Measurements from ENCODE around the gene GOLGA6L7.
A peak's percentile ranks its signal among the peaks of the same experiment; 100 is the strongest.
"Not testable (repeated sequence)": the region's sequence is repeated elsewhere in the genome, so short reads cannot be mapped to it uniquely, and the experiment has no call there.

GOLGA6L7 gene, protein sequence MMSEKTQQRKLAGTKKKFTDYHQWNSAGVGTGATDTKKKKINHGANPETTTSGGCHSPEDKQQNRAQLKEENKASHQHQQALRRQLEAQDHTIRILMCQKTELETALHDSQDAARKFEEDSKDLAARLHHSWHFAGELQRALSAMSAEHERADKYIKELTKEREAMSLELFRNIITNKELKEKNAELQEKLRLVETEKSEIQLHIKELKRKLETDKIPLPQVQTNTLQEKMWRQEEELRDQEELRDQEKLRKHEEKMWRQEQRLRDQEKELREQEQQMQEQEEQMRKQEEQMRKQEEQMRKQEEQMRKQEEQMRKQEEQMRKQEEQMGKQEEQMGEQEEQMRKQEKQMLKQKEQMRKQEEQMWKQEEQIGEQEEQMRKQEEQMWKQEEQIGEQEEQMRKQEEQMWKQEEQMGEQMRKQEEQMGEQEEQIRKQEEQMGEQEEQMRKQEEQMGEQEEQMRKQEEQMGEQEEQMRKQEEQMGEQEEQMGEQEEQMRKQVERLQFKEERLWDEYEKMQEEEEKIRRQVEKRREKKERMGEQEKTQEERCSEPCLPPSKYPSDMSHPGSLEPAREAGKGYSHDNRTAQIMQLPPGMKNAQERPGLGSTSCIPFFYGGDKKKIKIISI

DNA sequence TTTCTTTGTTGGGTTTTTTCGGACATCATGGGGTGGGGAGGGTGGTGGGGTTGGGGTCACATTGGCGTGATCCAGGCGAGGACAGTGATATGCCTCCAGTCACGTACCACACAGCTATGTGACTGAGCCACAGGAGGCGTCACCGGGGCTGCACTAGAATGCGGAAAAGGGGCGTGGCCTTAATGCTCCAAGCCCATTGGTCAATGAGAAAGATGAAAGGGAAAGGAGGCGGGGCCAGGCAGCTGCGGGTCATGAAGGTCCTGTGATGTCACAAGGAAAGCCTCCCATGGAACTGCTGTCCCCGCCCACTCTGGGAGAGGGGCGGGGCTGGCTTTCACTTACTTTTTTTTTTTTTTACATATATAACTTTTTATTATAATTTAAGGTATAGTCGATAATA is at the start of gene GOLGA6L7:
Gene GOLGA6L7, minus strand, starts transcription at position 124 of the 400 bp plus-strand sequence. Its CDS starts 95 bp downstream, at position 29.
- FAIRE-seq; DNase-seq (ENCODE audit: insufficient read length, low spot score): not testable (repeated sequence)

DNA sequence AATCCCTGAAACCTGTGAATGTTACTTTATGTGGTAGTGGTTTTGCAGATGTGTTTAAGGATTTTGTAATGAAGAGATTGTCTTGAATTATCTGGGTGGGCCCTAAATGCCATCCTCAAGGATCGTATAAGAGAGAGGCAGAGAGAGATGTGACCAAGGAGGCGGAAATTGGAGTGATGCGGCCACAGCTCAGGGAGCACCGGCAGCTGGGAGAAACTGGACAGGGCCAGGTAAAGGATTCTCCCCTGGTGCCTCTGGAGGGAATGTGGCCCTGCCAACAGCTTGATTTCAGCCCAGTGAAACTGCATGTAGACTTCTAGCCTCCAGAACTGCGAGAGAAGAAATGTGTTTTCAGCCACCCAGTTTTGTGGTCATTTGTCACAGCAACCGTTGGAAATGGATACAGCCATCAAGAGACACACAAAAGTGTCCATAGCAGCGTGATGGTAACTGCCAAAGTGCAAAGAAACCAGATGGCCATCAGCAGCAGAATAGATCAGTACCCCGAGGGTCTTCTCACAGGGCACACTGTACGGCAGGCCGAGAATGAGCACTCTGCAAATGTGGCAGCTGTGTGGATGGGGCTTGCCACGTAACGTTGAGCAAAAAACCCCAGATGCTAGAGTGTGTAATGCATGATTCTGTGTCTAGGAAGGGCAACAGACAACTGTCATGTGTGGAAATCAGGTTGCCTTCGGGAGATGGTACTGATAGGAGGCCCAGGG is 49.6 kb upstream of the GOLGA6L7 start:
- TF ChIP-seq, protein P1, sequence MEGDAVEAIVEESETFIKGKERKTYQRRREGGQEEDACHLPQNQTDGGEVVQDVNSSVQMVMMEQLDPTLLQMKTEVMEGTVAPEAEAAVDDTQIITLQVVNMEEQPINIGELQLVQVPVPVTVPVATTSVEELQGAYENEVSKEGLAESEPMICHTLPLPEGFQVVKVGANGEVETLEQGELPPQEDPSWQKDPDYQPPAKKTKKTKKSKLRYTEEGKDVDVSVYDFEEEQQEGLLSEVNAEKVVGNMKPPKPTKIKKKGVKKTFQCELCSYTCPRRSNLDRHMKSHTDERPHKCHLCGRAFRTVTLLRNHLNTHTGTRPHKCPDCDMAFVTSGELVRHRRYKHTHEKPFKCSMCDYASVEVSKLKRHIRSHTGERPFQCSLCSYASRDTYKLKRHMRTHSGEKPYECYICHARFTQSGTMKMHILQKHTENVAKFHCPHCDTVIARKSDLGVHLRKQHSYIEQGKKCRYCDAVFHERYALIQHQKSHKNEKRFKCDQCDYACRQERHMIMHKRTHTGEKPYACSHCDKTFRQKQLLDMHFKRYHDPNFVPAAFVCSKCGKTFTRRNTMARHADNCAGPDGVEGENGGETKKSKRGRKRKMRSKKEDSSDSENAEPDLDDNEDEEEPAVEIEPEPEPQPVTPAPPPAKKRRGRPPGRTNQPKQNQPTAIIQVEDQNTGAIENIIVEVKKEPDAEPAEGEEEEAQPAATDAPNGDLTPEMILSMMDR (IDR thresholded peaks at IDR 0.05; ENCODE audit: insufficient read depth, missing control alignments) = no peak
- FAIRE-seq = no peak
- DNase-seq (ENCODE audit: insufficient read length, low spot score) = no peak

- no peak for DNase-seq (ENCODE audit: insufficient read length, low spot score)
- FAIRE-seq = no peak
- TF ChIP-seq, protein P1 (IDR thresholded peaks at IDR 0.05; ENCODE audit: insufficient read depth, missing control alignments) = no peak
Observed at GRCh38 chr15:28896951-28897350, 48.5 kb upstream of the GOLGA6L7 start.

DNA sequence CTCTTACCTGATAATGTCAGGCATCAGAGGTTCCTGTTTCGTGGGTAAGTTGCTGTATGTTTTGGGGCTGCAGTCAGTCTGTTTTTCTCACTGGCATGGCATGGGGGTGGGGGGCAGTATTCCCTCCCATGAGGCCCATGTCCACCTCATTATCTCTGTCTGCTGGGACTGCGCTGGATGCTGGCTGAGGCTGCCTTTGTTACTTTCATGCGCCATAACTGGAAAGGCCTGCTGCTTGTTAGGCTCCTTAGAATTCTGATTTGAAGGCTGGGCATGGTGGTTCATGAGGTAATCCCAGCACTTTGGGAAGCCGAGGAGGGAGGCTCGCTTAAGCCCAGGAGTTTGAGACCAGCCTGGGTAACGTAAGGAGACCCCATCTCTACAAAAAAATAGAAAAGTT is 47.1 kb upstream of the GOLGA6L7 start:
- FAIRE-seq = no peak

DNA sequence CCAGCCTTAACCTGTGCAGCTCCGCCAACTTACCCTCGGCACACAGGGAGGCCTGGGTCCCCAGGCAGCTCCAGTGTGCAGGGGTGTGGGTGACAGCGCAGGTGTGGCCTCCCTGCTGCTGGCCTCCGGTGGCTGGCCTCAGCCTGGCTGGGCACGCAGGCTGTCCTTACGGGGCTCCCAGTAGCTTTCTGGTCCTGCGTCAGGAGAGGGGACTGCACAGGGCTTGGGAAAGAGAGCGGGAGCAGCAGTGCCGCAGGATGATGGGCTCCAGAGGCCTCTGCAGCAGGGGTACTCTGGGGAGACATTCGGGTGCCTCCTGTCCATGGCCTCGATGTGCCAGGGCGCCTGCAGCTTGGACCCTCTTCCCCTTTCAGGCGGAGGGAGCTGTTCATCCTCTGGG is 46.7 kb upstream of the GOLGA6L7 start:
- FAIRE-seq (no peak), DNase-seq (ENCODE audit: insufficient read length, low spot score) (no peak)
- TF ChIP-seq, protein P1 (IDR thresholded peaks at IDR 0.05; ENCODE audit: insufficient read depth, missing control alignments) = no peak

More for the DNA sequence above, 47.1 kb upstream of the GOLGA6L7 start:
- peak; percentile 7 for DNase-seq (ENCODE audit: insufficient read length, low spot score)
- TF ChIP-seq, protein P1 (IDR thresholded peaks at IDR 0.05; ENCODE audit: insufficient read depth, missing control alignments) = no peak

- no peak for DNase-seq (ENCODE audit: insufficient read length, low spot score)
- TF ChIP-seq, protein P1 (IDR thresholded peaks at IDR 0.05; ENCODE audit: insufficient read depth, missing control alignments) = no peak
- no peak for FAIRE-seq
Observed at GRCh38 chr15:28894631-28895030, 46.2 kb upstream of the GOLGA6L7 start.

DNA sequence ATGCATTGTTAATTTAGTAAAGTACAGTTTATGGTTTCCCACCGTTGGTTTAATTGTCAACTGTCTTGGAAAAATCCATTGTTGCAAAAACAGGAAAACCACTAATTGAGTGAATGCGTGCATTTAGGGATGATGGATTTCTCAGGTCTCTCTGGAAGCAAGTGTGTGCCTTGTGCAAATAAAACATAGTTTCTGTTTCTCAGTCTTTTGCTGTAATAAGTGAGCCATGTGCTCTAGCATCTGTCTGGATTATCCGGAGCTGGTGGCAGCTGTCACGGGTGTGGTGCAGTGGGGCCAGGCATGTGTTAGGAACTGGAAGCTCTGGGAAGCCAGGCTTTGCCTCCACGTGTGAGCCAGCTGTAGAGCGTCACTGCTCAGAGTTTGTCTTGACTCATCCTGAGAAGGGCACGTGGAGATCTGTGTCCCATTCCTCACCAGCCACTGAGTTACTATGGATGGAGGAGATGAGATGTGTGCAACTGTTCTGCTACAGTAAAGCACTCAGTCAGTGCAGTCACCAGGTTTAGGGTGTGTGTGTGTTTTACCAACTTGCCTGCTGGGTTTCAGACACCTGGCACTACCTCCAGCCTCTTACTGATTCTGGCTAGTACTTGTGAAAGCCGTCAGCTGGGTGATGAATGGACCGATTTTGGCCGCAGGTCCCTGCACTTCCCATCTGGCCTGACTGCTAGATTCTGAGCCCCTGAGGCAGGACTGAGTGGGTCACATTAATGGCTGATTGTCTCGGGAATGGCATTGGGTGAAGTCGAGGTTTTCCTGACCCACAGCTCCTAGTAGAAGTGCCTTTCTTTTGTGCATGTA is 44.6 kb upstream of the GOLGA6L7 start:
- FAIRE-seq (no peak), DNase-seq (ENCODE audit: insufficient read length, low spot score) (no peak)
- TF ChIP-seq, protein P1 (IDR thresholded peaks at IDR 0.05; ENCODE audit: insufficient read depth, missing control alignments) = no peak

Measured in D721Med (cell line).